Measurements from ENCODE around the gene BEND6. TPM values are rescaled to one million over a fixed set of nuclear protein-coding genes. Genes with fewer than 3 reads are reported as not detected.

Gene BEND6
- total and polyA plus RNA-seq, 2 of the 8 experiments (the other 6 are each of a cell fraction or from before 2014, with no cell fraction given): 0.71 to 2.1 TPM

- H3K36me3 ChIP-seq (ENCODE audit: control insufficient read depth in 2 of 4, insufficient read depth in 4 of 4, low read length in 3 of 4): no peaks in the 10 kb centered on the region
- H3K14ac ChIP-seq (ENCODE audit: insufficient read length): no peak overlapping the region
- H2BK5ac ChIP-seq (ENCODE audit: low read depth, low read length): no peak overlapping the region
- H2BK12ac ChIP-seq (ENCODE audit: low read depth, low read length): no peak overlapping the region
- H2AK5ac ChIP-seq (ENCODE audit: low read depth, low read length): no peak overlapping the region
- H2BK120ac ChIP-seq (replicated peaks; ENCODE audit: low read depth, low read length): no peak overlapping the region
- no peaks in the 10 kb centered on the region for H3K27me3 ChIP-seq (replicated peaks in 1 of 4; ENCODE audit: control insufficient read depth in 3 of 4, extremely low read depth in 1 of 4, insufficient read depth in 3 of 4, low read length in 3 of 4)
- H2BK20ac ChIP-seq (ENCODE audit: low read length): no peak overlapping the region
- H2BK15ac ChIP-seq (ENCODE audit: low read length): no peak overlapping the region
- WGBS, 2 experiments (ENCODE audit: extremely low coverage in 1 of 2, insufficient coverage in 1 of 2, insufficient read length in 1 of 2, insufficient replicate concordance in 2 of 2, low coverage in 1 of 2, low lambda C conversion rate in 2 of 2, missing lambda C conversion rate in 1 of 2): 86% methylated on average over 1 of the region's 1 CpG; no CpG with 5 or more reads in 1 of the 2 experiments
- no peak overlapping the region for H3K4me2 ChIP-seq (ENCODE audit: insufficient read depth in 1 of 2, low read depth in 2 of 2, low read length in 2 of 2)
- H4K8ac ChIP-seq (ENCODE audit: extremely low read depth, insufficient read depth, low read length): no peak overlapping the region
- ChIA-PET POLR2A (ENCODE audit: partially characterized antibody) (no interaction called here), CTCF (ENCODE audit: partially characterized antibody) (interaction anchor here (1.2 to 9.2 kb wide), 2 partner anchors 31 to 35 kb away, joined by 3 to 66 read pairs; no protein-coding TSS in a partner anchor)
- no peak overlapping the region for H2AFZ ChIP-seq (ENCODE audit: low read length)
- H4K5ac ChIP-seq (ENCODE audit: insufficient read length, low read depth, low read length): no peak overlapping the region
- no peak overlapping the region for H3K56ac ChIP-seq (replicated peaks; ENCODE audit: insufficient read length, low read depth, low read length)
- no peak overlapping the region for H3K23ac ChIP-seq (ENCODE audit: insufficient read length)
- H3K27ac ChIP-seq (ENCODE audit: low read depth, low read length): no peak overlapping the region
- no peaks in the 10 kb centered on the region for H3K23me2 ChIP-seq (ENCODE audit: low read depth, low read length)
- no peak overlapping the region for H3K9ac ChIP-seq (replicated peaks in 1 of 4; ENCODE audit: extremely low read depth in 1 of 4, low read depth in 3 of 4, low read length in 3 of 4)
- no peak overlapping the region for H3K18ac ChIP-seq (ENCODE audit: extremely low read depth, low read length)
- FAIRE-seq (no peak), DNase-seq (ENCODE audit: low read depth in 1 of 2, low spot score in 2 of 2) (no peak)
- H4K20me1 ChIP-seq (replicated peaks in 1 of 2; ENCODE audit: control insufficient read depth in 1 of 2, insufficient read depth in 2 of 2, low read length in 2 of 2): no peaks in the 10 kb centered on the region
- H4K91ac ChIP-seq (replicated peaks; ENCODE audit: insufficient read length, low read length): no peak overlapping the region
- no peaks in the 10 kb centered on the region for H3K9me3 ChIP-seq (ENCODE audit: insufficient read depth in 2 of 2, low read depth in 1 of 2, low read length in 1 of 2)
- no peak overlapping the region for H3K4me3 ChIP-seq (ENCODE audit: extremely low read depth in 1 of 4, insufficient read depth in 2 of 4, low read depth in 3 of 4, low read length in 4 of 4)
- no peaks in the 10 kb centered on the region for H3K79me2 ChIP-seq (ENCODE audit: control insufficient read depth in 1 of 2, insufficient read depth in 2 of 2, low read length in 2 of 2)
- no peaks in the 10 kb centered on the region for H3K79me1 ChIP-seq (ENCODE audit: low read depth, low read length)
- no peak overlapping the region for H3K4ac ChIP-seq (replicated peaks; ENCODE audit: insufficient read length, low read depth, low read length)
- H3K4me1 ChIP-seq (replicated peaks in 1 of 4; ENCODE audit: control insufficient read depth in 3 of 4, insufficient read depth in 4 of 4, low read length in 3 of 4): no peaks in the 10 kb centered on the region
- TF ChIP-seq RAD21 (IDR thresholded peaks at IDR 0.05 in 1 of 2, conservative IDR thresholded peaks at IDR 0.05 in 1 of 2; ENCODE audit: low read depth in 2 of 2, low read length in 2 of 2): no peak
- TF ChIP-seq ATF2 (IDR thresholded peaks at IDR 0.05; ENCODE audit: low read length): no peak
- TF ChIP-seq MAX (IDR thresholded peaks at IDR 0.05): no peak
- TF ChIP-seq RBBP5 (IDR thresholded peaks at IDR 0.05; ENCODE audit: borderline replicate concordance, low read depth, low read length): no peak
- TF ChIP-seq CBX5 (IDR thresholded peaks at IDR 0.05; ENCODE audit: low read depth, low read length): no peak
- TF ChIP-seq NANOG (IDR thresholded peaks at IDR 0.05; ENCODE audit: insufficient read depth, low read depth, low read length, poor library complexity, severe bottlenecking): no peak
- TF ChIP-seq E2F6 (IDR thresholded peaks at IDR 0.05): no peak
- TF ChIP-seq TCF12 (IDR thresholded peaks at IDR 0.05; ENCODE audit: low read depth, low read length): no peak
- no peak for TF ChIP-seq RNF2 (IDR thresholded peaks at IDR 0.05; ENCODE audit: borderline replicate concordance, low read depth, low read length, missing control alignments, poor library complexity, severe bottlenecking)
- no peak for TF ChIP-seq BCL11A (IDR thresholded peaks at IDR 0.05; ENCODE audit: low read depth in 2 of 2, low read length in 2 of 2)
- no peak for TF ChIP-seq POU5F1 (IDR thresholded peaks at IDR 0.05; ENCODE audit: low read depth, low read length)
Observed at GRCh38 chr6:56933650-56934049, 21.3 kb upstream of the BEND6 start.
